SK-N-MC (cell line): ENCODE data around the gene TPSB2.

Experiments used
- EZH2 ChIP-seq: fragments of 200-600 bp; sonication (generic); IDR thresholded peaks from one replicate; pipeline ENCODE4 v1.6.1; 2017; ENCODE audit warnings: antibody characterized with exemption
- POLR2AphosphoS5 ChIP-seq: IDR thresholded peaks from 2 replicates; pipeline ENCODE4 v1.6.1; 2012; ENCODE audit warnings: mild to moderate bottlenecking, low read depth, low read length, borderline replicate concordance

GRCh38 chr16:1220098-1220728 lies 9.8 kb downstream of the TPSB2 start:
- TF ChIP-seq POLR2AphosphoS5 (no peak), EZH2 (no peak)
